NCI-H2196 treated with DMSO at 0.1 percent for 48 hours (cell line): ENCODE results near the gene INTS12.

Source experiments
- DNase-seq: peaks from one replicate; lab custom pipeline; 2025; ENCODE audit not compliant: unreplicated experiment; lab: John Stamatoyannopoulos, UW

Gene INTS12

DNA sequence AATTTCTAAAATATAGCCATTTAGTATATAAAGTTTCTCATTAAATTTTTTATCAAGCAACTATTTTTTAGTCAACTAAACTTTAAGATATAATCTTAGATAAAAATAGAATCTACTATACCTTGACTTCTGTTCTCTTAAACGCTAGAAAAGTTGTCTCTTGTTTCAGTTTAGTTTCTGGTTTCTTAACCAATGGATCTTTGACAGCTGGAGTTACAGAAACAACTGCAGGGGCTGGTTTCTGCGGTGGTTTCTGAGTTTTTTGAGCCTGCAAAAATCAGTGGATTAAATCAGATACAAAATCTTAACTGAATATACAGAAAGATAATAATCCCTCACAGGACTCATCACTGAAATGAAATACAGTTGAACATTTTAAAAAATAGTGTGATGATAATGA lies 21.9 kb downstream of the INTS12 start:
- DNase-seq, result no peak

DNA sequence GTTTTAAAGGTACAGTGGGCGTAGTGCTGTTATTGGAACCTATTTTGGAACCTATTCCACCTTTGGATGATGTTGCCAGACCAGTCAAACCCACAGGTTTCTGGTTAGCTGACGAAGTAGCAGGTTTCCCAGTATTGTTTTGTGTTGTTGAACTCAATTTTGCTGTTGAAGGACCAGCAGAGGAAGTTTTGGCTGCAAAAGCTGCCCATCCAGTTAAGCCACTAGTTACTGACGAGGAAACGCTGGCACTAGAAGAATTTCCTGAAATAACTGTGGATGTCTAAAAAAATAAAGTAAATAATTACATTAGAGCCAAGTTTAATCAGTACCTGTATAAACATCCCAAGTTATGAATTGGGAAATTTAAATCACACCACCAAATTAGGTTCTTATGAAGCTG lies 25.5 kb downstream of the INTS12 start:
- DNase-seq, result no peak

DNA sequence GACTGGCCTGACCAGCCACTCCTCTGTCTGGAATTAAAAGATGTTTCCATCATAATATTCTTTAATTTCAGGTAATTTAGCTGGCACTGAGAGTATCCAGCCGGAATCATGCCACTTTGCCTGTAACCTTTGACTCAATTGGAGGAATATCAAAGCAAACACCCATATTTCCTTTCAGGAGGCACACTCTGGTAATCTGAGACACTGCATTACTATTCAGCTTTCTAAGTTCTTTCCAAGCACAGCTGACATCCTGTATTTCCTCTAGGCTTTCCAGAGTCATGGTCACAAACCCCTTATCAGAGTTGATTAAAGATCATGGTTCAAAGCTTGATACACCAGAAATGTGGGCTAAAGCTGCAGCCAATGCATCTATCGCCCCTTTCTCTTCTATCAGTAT lies 29.3 kb downstream of the INTS12 start:
- DNase-seq, result peak; percentile 6

DNA sequence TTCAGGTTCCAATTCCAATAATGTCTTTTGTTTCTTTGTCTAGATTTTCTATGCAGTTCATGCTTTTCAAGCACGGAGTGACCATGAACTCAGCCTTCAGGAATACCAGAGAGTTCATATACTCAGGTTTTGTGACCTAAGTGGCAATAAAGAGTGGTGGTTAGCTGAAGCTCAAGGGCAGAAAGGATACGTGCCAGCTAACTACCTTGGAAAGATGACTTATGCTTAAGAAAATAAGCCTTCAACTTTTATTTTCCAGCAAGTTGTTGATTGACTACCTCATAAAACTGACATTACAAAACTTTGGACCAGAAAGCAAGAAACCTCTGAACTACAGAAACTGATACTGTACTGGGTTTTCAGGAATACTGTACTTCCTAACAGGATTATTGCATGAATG lies 30.8 kb downstream of the INTS12 start:
- DNase-seq, result no peak

DNA sequence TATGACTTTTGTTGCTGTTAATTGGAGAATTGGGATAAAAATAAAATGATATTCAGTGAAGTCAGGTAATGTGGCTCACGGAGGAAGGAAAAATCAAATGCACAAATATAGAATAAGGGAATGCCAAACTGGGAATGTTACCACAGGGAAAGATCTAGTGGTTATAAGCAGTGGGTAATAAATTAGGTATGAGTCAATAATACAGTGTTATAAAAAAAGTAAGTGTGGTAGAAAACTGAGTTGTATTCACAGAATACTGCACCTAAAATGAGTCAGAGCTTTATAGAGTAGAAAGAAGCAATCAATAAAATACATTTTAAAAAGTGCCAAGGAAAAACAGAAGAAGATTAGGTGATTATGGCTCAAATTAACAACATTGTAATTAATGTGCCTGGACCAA lies 34.5 kb downstream of the INTS12 start:
- no peak for DNase-seq

DNA sequence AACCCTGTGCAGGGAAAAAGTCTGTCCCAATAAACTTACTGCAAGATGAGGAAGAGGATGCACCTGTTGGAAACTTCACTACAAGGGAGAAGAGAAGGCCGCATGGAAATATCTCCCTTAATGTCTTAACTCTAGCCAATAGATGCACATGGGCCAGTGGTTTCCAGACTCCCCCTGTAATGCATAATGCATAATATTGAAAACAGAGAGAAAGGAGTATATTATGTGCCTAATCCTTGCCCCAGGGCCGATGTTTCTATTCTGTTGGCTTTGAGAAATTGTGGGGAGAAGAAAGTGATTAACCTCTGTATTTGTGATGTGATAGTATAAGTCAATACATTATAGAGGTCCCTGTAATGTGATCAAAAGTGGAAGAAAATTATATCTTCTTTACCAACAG lies 37.2 kb downstream of the INTS12 start:
- no peak for DNase-seq

DNA sequence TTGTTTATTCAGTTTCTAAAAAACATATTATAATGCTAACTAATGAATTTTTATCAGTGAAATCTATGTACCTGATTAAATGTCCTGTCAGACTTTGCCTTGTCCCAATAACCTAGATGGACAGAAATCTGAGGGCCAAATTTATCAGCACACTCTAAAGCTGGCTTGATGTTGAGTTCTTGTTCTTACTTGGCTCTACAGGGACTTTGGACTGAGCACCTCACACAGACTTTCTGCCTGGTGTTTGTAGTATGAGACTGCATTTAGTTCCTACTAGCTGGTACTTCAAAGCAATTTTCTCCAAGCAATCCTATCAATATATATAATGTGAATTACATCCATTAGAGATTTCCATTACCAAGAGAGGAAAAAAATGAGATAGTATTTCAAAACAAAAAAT lies 37.8 kb downstream of the INTS12 start:
- DNase-seq, result no peak

DNA sequence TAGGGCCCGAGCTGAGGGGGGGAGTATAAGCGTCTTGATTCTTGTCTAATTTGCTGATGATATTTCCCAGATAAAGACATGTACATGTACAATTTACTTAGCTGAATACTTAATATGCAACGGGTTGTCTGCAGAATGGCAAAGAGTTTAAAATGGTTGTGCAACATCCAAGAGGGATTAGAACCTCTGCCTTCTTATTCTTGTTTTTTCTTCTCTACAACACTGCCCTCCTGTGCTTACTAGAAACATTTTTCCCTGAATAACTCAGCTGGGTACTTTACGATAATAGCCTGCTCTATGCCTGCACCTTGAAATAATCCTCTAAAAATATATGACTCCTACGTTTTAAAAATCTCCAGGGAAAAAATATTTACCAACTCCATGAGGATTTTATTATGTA lies 41.8 kb downstream of the INTS12 start:
- DNase-seq, result peak; percentile 13

DNA sequence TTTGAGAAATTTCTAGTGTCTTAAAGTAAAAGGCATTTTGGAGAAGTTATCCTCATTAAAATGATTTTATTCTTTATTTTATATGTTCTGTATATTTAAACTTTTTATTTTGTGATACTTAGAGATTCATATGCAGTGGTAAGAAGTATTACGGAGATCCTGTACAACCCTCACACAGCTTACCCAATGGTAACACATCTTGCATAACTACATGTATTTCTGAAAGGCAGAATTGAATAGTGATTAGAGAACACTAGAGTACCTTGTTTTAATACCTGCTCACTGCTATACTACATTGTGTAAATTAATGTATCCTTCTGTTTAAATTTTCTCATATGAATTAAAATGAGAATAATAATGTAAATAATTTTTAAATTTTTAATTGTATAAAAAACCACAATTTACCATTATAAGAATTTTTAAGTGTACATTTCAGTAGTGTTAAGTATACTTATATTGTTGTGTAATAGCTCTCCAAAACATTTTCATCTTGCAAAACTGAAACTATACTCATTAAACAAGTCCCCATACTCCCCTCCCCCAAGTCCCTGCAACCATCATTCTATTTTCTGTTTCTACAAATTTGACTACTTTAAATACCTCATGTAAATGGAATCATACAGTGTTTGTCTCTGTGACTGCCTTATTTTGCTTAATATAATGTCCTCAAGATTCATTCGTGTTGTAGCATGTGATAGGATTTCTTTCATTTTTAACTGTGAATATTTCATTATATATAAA lies 45.4 kb downstream of the INTS12 start:
- DNase-seq, result no peak

DNA sequence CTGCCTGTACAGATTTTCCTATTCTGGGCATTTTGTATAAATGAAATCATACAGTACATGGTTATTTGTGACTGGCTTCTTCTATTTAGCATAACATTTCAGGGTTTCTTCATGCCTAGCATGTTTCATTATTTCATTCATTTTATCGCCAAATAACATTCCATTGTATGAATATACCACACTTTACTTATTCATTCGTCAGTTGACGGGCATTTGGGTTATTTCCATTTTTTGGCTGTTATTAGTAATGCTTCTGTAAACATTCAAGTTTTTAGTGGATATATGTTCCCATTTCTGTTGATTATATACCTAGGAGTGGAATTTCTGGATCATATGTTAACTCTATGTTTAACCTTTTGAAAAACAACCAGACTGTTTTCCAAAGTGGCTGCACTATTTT lies 47.5 kb downstream of the INTS12 start:
- no peak for DNase-seq

DNA sequence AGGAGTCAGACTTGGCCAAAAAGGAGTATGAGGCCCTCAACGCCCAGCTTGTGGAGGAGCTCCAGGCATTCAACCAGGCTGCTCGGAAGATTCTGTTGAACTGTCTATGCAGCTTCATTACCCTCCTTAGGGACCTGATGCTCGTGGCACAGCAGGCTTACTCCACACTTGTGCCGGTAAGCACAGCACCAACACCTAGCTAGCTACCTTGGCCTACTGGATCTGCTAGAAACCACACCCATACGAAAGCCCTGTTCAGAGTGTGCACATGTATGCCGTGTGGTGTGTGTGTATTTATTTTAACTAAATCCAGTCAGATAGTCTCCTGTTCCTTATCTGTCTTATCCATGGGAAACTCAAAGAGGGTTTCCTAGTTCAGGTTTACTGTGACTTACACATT lies 49.3 kb downstream of the INTS12 start:
- no peak for DNase-seq

DNA sequence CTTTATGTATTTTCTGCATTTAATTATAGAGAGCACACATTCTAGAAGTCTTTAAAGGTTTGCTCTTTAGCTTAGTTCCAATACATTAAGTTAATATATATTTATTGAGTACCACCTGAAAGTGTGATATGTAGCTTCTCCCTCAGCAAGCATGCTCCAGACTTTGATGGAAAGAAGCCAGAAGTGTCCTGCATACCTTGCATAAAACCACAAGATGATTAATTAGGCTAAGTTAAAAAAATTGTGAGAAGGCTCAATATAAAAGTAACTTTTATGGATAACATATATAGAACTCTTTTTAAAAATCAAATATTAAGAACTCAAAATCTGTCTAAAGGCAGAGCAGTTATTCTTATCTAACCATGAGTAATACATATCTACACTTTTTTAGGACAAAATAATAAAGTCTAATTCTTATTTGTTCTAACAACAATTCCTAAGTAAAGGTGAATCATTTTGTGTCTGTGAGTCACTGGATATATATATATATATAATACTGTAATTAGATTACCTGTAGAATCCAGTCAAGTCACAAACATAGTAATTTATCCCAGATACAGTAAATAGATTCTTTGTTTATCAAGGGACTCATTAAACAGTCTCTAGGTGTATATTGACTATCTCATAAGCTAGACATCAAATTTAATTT lies 51.2 kb downstream of the INTS12 start:
- DNase-seq, result no peak

DNA sequence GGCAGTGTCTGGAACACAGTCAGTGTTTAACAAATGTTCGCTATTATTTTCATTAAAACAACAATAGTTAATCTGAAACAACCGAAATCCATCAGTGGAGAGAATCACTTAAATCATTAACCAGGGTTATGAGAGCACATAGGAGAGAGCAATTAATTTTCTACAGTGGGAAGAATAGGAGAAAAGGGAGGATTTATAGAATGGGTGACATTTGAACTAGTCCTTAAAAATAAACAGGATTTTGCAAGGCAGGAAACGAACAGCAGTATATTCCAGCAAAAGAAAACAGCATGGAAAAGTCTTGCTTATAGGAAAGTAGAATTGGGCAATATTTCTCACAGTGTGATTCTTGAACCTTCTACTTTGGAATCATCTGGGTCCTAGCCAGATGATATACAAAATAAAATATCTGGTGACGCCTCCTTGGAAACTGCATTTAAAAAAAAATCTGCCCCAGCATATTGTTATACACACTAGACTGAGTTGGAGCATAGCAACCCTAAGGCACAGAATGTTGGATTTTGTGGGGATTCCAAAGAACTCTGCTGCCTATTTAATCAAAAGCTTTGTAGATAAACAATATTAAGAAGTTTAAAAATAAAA lies 56.1 kb downstream of the INTS12 start:
- no peak for DNase-seq

DNA sequence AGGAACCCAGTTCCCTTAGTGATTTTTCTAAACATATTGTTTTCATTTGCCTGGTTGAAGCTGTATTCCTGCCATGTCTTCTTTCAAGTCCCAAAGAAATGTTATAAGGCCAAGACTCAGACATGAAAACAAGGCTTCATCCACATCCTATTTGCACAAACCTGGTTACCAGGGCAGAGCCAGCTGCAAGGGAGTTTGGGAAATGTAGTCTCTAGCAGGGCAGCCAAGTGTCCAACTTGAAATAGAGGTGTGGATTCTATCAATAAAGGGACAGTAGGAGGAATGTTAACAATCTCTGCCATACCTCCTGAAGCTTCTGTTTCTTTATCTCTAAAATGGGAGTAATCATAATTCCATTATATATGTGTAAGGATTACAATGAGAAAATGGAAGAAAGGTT lies 56.6 kb downstream of the INTS12 start:
- no peak for DNase-seq

DNA sequence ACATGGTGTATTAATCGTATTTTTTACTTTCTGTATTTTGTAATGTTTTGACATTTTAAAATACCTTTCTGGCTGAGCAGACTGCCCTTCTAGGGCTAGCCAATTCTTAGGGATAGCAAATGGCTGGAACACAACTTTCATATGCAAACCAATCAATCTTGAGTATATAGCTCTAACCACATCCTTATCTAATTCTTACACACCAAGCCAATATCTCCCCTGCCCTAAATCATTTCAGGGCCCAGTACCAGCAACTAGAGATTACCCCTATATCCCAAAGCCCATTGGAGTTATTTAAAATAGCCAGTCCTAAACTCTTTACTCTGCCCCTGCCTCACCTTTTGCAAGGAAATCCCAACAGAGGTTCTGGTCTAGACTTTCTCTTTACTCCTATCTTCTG lies 58.3 kb downstream of the INTS12 start:
- no peak for DNase-seq

DNA sequence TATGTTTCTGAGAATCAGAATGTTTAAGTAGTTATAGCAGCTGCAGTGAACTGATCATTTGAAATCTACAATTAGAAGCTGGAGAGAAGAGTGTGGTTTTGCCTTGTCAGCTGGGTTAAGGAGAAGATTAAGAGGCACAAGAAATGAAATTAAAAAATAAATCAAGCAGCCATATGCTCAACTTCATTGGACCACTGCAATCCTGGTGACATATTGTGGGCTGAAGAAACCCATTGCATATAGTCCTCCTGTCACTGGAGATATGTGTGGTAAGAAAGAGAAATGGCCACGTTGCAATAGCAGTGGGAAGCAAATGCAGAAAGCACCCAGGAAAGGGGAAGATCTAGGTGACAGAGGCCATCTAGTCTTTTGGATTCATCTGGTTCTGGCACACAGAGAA lies 63.0 kb downstream of the INTS12 start:
- no peak for DNase-seq

DNA sequence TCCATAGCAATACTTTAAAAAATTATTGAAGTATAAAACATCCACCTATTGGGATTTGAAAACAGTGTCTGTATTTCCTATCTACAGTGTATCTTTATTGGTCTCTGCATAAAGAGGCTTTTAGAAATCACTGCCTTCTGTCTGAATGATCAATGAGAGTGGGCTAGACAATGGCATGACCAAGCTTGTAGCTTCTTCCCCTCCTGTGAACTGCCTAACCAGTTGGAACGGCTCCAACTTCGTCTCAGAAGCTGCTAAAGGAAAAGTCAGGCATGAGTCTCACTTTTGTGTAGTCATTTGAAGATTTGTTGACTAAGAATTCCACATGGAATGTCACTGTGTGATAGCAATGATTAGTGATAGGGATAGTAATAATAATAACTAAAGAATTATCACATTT lies 64.2 kb downstream of the INTS12 start:
- DNase-seq, result no peak

DNA sequence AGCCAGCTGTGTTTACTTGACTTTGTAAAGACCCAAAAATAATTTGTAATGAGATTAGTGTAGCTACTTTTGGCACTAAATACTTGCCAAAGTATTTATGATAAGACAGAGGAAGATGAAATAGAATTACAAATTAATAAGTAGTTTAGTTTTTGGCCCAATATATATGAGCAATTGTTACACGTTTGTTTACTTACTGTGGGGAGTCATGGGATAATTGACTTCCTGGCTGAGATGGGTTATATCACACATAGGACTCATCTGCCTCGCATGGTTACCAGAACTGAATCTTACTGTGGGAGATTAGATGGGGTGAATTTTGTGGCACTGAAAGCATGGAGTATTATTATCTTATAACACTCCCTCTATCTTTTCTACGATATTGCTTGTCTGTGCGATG lies 66.6 kb downstream of the INTS12 start:
- no peak for DNase-seq

DNA sequence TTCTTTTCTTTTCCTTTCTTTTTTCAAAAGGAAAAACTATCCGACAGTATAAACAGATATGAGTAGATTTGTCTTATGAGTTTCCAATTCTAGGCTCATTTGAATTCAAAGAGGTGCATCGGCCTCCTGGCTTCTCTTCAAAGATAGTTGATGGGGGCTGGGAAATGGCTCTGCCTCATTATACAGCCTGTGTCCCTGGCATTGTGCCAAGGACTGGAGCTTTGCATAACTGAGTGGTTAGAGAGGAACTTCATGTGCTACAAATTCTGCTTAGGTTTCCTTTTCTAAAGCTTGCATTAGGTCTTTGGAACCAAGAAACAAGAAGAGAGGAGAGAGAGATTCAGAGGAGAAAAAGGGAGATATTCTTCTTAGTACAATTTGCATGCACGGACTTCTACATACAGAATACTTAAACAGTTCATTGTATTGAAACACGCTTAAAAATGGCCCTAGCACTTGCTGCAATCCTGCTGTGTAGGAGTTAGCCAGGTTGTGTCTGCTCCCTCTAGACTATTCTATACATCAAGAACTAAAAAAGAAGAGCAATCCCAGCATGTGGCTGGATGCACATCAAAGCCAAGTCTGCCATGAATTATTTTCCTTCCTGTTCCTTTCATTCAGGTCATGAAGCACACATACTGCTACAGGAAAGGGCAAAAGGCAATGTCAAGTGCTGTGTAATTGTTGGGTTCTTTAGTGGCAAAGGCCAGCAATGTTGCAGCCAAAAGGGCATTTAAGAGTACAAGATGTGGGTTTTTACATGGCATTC lies 70.9 kb downstream of the INTS12 start:
- peak; percentile 4 for DNase-seq

DNA sequence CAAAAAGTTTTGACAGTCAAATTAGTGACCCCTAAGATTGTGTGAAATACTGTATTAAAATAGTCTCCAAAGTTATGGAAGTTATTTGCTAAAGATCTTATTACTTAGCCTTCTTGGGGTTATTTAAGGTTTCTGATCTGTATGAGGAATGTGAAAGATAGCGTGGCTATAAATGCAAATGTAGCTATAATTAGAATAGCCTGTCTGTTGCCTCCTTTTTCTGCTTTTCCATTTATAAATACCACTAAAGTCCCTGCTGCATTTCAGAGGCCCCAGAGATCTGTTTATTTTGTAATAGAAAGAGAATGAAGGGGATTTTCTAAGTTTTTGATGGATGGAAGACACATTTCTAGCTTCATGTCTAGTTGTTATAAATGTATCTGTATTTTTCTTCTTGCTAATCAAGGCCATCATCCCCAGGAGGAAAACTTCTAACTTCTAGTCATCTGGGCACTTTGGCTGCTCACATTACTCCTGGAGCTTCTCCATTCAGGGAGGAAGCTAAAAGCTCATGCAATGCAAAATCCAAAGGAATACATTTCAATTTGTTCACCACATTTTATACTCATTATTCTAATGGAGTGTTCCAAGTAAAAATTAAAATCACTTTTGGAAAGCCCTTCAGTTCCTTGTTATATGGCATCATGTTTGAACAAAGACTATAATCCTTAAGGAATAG lies 73.9 kb downstream of the INTS12 start:
- DNase-seq, result no peak

DNA sequence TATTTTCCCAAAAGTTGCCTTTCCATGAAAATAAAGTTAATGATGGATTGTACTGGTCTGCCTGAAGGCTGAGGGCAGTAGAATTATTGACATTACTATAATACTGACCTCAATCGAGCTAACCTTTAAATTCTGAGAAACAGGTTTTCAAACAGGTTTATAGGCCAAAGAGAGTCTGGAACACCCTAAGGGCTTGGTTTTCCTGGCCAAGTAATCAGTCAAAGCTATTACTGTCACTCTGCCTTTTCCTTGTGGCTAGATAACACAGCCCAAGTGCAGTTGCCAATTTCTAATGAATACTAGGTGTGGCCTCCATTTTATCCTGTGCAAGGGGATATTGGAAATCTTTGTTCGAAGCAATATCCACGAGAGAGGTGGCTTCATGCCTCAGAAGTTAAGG lies 75.2 kb downstream of the INTS12 start:
- DNase-seq, result no peak
